ENCODE data around the gene ANXA2.
"Not testable (repeated sequence)": the region's sequence is repeated elsewhere in the genome, so short reads cannot be mapped to it uniquely, and the experiment has no call there.

Gene ANXA2

DNA sequence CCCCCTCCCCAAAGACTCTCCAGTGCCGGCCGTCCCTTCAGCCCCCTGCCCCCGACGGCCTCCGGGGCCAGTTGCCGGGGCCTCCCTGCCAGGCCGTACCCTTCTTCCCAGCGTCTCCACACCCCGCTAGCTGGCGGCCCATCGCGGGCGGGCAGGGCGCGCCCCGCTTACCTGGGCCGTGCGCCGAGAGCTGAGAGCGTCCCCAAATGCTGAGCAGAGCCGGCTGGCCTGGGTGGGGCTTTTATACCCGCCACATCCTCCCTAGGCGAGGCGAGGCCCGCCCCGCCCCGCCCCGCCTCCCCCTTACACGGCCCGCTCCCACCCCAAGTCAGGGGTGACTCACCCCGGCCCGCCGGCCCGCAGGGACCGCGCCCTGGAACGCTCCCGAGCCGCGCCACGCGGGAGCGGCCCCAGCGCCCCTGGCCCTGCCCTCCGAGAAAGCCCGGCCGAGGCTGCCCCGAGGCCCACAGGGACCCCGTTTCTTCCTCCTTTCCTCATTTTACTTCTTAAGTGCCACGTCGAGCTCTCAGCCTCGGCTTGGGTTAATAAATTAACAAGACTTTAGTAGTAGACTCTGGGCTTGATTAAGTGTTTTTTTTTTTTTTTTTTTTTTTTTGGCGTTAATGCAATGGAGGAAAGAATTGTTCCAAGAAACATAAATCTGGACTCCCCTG lies at the start of gene ANXA2:
ANXA2 (minus strand) TSS at position 215 of the 674 bp plus-strand sequence. CDS start 11,911 bp downstream, outside the sequence.
- peak; percentile 15 for DNase-seq

DNA sequence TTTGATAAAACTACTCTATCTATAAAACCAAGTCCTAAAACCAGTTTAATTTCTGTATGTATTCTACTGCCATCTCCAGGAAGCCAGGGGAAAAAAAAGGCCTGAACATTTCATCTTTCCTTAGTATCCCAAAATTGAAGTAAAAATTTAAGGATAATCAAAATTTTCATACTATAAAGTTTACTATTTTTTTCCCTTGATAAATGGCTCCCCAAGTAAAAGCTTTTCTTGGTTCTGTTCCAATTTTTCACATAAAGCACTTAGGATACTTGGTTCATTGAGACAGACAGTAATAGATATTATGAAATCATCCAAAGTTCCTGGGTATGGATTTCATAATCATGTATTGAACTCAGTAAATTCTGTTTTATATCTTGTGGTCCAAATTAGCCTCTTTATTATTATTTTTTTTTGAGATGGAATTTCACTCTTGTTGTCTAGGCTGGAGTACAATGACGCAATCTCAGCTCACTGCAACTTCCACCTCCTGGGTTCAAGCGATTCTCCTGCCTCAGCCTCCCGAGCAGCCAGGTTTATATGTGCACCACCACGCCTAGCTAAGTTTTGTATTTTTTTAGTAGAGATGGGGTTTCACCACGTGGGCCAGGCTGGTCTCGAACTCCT lies 46.6 kb upstream of the ANXA2 start:
- no peak for DNase-seq

DNA sequence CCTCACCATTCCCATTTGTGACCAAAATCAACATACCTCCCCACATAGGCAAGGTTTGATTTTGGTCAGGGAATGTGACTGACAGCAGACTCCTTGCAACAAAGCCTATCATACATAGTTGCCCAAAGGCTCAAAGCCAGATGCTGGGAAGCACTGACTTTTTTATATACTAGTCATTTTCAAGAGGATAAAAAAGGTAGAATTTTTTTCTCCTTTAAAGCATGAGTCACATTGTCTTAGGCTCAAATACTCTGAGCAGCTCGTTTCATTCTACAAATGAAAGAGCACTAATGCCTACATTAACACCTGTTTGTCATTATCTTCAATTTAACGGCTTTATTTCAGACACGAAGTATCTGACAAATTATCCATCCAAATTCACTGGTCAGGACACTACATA lies 45.0 kb upstream of the ANXA2 start:
- no peak for DNase-seq

GRCh38 chr15:60442031-60442650 lies 44.4 kb upstream of the ANXA2 start:
- no peak for DNase-seq

- DNase-seq, result no peak
These were observed 43.5 kb upstream of the ANXA2 start for GRCh38 chr15:60441331-60441730.

- no peak for DNase-seq
These were observed 40.9 kb upstream of the ANXA2 start for GRCh38 chr15:60438646-60439045.

DNA sequence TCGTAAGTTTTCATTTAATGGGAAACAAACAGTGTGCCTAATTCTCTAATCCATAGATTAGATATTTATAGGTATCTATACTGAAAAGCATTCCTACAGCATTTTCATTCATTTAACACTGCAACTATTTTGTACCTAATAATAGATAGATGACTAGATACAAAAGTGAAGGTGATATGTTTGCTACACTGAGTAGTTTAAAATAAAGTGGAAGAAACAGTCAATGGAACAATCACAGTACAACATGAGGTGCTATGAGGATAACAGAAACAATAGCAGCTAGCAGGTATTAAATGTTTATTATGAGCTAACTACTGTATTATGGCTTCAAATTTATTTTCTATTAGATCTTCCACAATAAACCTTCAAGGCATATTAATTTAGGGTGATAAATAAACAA lies 31.1 kb upstream of the ANXA2 start:
- DNase-seq, result no peak

DNA sequence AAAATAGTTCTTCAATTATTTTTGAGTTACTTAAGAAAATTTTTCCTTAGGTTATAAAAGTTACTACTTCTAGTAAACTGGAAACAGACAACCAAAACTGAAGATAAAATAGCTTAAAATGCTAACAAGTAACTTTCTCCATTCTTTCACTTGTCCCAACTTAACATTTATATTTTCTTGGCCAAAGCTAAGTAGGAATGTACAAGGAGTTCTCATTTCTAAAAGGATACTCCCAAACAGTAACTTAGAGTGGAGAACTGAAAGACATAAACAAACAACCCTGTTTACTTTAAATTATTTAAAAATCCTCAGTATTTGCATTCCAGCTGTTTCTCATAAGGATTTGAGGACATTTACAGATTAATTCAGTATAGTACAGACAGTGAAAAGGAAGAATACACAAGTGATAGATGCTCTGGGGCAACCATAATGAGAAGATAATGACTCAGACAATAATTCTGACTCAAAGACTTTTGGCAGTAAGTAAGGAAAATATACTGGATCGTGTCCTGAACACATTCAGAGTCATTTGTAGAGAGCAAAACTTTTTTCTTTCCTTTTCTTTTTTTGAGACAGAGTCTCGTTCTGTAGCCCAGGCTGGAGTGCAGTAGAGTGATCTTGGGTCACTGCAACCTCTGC lies 29.2 kb upstream of the ANXA2 start:
- DNase-seq, result no peak

GRCh38 chr15:60425461-60425860 lies 27.7 kb upstream of the ANXA2 start:
- DNase-seq, result no peak

GRCh38 chr15:60424006-60424405 lies 26.2 kb upstream of the ANXA2 start:
- no peak for DNase-seq

DNA sequence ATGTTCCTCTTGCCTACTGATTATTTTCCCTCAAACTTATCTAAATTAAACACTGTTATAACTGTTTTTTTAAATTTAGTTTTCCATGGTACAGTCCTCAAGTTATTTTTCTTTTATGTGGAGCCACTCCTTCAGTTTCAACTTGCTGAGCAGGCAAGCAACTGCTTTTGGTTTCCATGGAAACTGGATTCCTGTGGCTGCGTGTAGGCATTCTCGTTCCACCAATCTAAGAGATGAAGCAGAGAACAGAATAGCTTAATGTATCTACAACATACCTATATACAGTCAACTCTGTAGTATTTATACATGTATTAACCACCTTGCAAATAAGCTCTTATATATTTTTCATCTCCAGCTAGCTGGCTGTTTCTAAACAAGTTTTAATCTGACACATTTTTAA lies 25.8 kb upstream of the ANXA2 start:
- no peak for DNase-seq

- DNase-seq, result no peak
These were observed 23.8 kb upstream of the ANXA2 start for GRCh38 chr15:60421544-60421943.

DNA sequence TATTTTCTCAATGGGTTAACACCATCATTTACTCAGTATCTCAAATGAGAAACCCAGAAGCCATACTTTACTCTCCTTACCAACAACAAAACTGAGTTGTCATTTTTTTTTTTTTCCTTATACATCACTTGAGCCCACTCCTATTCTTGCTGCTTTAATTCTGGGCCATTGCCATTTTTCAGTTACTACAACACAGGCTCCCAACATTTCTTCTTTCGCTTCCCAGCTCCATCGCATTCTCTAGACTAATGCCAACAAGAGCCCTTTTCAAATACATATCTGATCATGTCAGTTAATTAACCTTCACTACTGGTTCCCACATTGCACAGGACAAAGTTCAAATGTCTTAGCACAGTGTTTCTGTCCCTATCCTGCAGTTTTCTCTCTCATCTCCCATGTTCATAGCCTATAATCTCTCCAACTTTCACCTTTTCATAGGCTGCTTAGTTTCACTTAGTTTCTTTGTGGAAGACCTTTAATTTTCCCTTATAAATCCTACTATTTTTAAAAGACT lies 22.5 kb upstream of the ANXA2 start:
- DNase-seq, result no peak

GRCh38 chr15:60419753-60420152 lies 22.0 kb upstream of the ANXA2 start:
- no peak for DNase-seq

- no peak for DNase-seq
These were observed 20.3 kb upstream of the ANXA2 start for GRCh38 chr15:60418096-60418495.

GRCh38 chr15:60417112-60417511 lies 19.3 kb upstream of the ANXA2 start:
- DNase-seq, result no peak

DNA sequence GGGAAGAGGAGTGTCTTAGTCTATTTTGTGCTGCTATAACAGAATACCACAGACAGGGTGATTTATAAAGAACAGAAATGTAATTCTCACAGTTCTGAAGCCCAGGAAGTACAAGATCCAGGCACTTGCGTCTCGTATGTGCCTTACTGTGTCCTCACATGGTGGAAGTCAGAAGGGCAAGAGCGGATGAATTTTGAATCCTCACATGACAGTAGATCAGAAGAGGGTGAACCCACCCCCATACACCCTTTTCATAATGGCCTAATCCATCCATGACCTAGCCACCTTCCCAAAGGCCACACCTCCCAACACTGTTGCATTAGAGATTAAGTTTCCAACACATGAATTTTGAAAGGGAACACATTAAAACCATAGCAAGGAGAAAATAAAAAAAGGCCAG lies 18.7 kb upstream of the ANXA2 start:
- no peak for DNase-seq

GRCh38 chr15:60414016-60414682 lies 16.4 kb upstream of the ANXA2 start:
- DNase-seq, result no peak

GRCh38 chr15:60413231-60413824 lies 15.5 kb upstream of the ANXA2 start:
- DNase-seq, result no peak

- DNase-seq, result not testable (repeated sequence)
These were observed 15.0 kb upstream of the ANXA2 start for GRCh38 chr15:60412807-60413206.

GRCh38 chr15:60411774-60412425 lies 14.1 kb upstream of the ANXA2 start:
- DNase-seq, result no peak

GRCh38 chr15:60410350-60410749 lies 12.6 kb upstream of the ANXA2 start:
- not testable (repeated sequence) for DNase-seq

All from GDM1 (cell line).